ENCODE results near the gene BABAM2. TPM values are rescaled to one million over a fixed set of nuclear protein-coding genes. Genes with fewer than 3 reads are reported as not detected.

BABAM2 gene
- total and polyA plus RNA-seq, 10 of the 15 experiments (the other 5 are each of a cell fraction or from before 2014, with no cell fraction given), result 30.7 to 59.9 (median 44.5) TPM

GRCh38 chr2:28360718-28361293 is 470.3 kb downstream of the BABAM2 start:
- DNase-seq (ENCODE audit: low read depth, low spot score) (no peak), ATAC-seq (no peak), FAIRE-seq (no peak)
- H4K20me1 ChIP-seq (ENCODE audit: control insufficient read depth, insufficient read depth), result no peaks in the 10 kb centered on the region
- POLR2A ChIA-PET, result no interaction called here
- H2AFZ ChIP-seq (ENCODE audit: control insufficient read depth, low read depth, low read length), result no peak overlapping the region
- no peak overlapping the region for H3K4me2 ChIP-seq (ENCODE audit: control insufficient read depth, insufficient read depth)
- no peak overlapping the region for H3K4me3 ChIP-seq
- CTCF ChIA-PET, result no interaction called here
- H3K9ac ChIP-seq (ENCODE audit: control insufficient read depth, insufficient read depth, low read length), result no peak overlapping the region
- no peaks in the 10 kb centered on the region for H3K79me2 ChIP-seq (ENCODE audit: control insufficient read depth, insufficient read depth, low read length)
- WGBS (ENCODE audit: insufficient coverage, insufficient replicate concordance, low lambda C conversion rate, missing lambda C conversion rate), result 77% methylated on average over 12 of the region's 12 CpGs
- intact Hi-C loops (cut with micrococcal nuclease; ENCODE audit: unreplicated experiment), result no loop called here
- TF ChIP-seq POLR2AphosphoS2 (IDR thresholded peaks at IDR 0.05; ENCODE audit: low read depth, low read length) (no peak), MTA2 (IDR thresholded peaks at IDR 0.05; ENCODE audit: low read depth) (no peak)
- no peak overlapping the region for H3K27ac ChIP-seq (ENCODE audit: control insufficient read depth, insufficient read depth)
- peaks cover 11% of the 10 kb centered on the region for H3K4me1 ChIP-seq (ENCODE audit: control insufficient read depth, insufficient read depth, low read length)
- RAD21 ChIA-PET (ENCODE audit: unreplicated experiment), result no interaction called here
- in situ Hi-C loops (cut with MboI), result no loop called here
- H3K27me3 ChIP-seq (replicated peaks in 1 of 2; ENCODE audit: control insufficient read depth in 2 of 2, insufficient read depth in 2 of 2, low read length in 1 of 2), result no peaks in the 10 kb centered on the region
- BruUV-seq (replicated peaks), result no TSS peak
- no peaks in the 10 kb centered on the region for H3K36me3 ChIP-seq (ENCODE audit: control insufficient read depth in 2 of 2, insufficient read depth in 2 of 2, low read length in 1 of 2)
- SMC1A ChIA-PET (ENCODE audit: uncharacterized antibody, unreplicated experiment), result no interaction called here
- no peaks in the 10 kb centered on the region for H3K9me3 ChIP-seq (replicated peaks; ENCODE audit: control insufficient read depth, insufficient read depth, low read length)

- POLR2A ChIA-PET, result no interaction called here
- H3K27me3 ChIP-seq (replicated peaks in 1 of 2; ENCODE audit: control insufficient read depth in 2 of 2, insufficient read depth in 2 of 2, low read length in 1 of 2), result no peaks in the 10 kb centered on the region
- FAIRE-seq (no peak), ATAC-seq (no peak), DNase-seq (ENCODE audit: low read depth, low spot score) (no peak)
- CTCF ChIA-PET, result no interaction called here
- in situ Hi-C loops (cut with MboI) (no loop called here), intact Hi-C loops (cut with micrococcal nuclease; ENCODE audit: unreplicated experiment) (no loop called here)
- no peak overlapping the region for H3K27ac ChIP-seq (ENCODE audit: control insufficient read depth, insufficient read depth)
- SMC1A ChIA-PET (ENCODE audit: uncharacterized antibody, unreplicated experiment), result no interaction called here
- no peak overlapping the region for H3K9ac ChIP-seq (ENCODE audit: control insufficient read depth, insufficient read depth, low read length)
- no peak overlapping the region for H3K4me3 ChIP-seq
- BruUV-seq (replicated peaks), result no TSS peak
- RAD21 ChIA-PET (ENCODE audit: unreplicated experiment), result no interaction called here
- no peaks in the 10 kb centered on the region for H3K36me3 ChIP-seq (ENCODE audit: control insufficient read depth in 2 of 2, insufficient read depth in 2 of 2, low read length in 1 of 2)
- peaks cover 17% of the 10 kb centered on the region for H3K4me1 ChIP-seq (ENCODE audit: control insufficient read depth, insufficient read depth, low read length)
- no peaks in the 10 kb centered on the region for H3K79me2 ChIP-seq (ENCODE audit: control insufficient read depth, insufficient read depth, low read length)
- WGBS (ENCODE audit: insufficient coverage, insufficient replicate concordance, low lambda C conversion rate, missing lambda C conversion rate), result 63% methylated on average over 12 of the region's 12 CpGs
- H2AFZ ChIP-seq (ENCODE audit: control insufficient read depth, low read depth, low read length), result no peak overlapping the region
- no peak overlapping the region for H3K4me2 ChIP-seq (ENCODE audit: control insufficient read depth, insufficient read depth)
- no peaks in the 10 kb centered on the region for H3K9me3 ChIP-seq (replicated peaks; ENCODE audit: control insufficient read depth, insufficient read depth, low read length)
- no peaks in the 10 kb centered on the region for H4K20me1 ChIP-seq (ENCODE audit: control insufficient read depth, insufficient read depth)
- no peak for TF ChIP-seq HDAC6 (IDR thresholded peaks at IDR 0.05; ENCODE audit: unreplicated experiment)
- no peak for TF ChIP-seq CHD1 (IDR thresholded peaks at IDR 0.05; ENCODE audit: low read depth, low read length)
- TF ChIP-seq E4F1 (IDR thresholded peaks at IDR 0.05; ENCODE audit: borderline replicate concordance, partially characterized antibody), result no peak
- TF ChIP-seq KDM1A (IDR thresholded peaks at IDR 0.05; ENCODE audit: borderline replicate concordance), result no peak
- TF ChIP-seq BRCA1 (IDR thresholded peaks at IDR 0.05; ENCODE audit: low read depth, low read length), result no peak
- TF ChIP-seq MLLT1 (IDR thresholded peaks at IDR 0.05), result no peak
- TF ChIP-seq HSF1 (IDR thresholded peaks at IDR 0.05; ENCODE audit: low read depth, low read length), result no peak
- no peak for TF ChIP-seq RUNX3 (IDR thresholded peaks at IDR 0.05; ENCODE audit: low read length)
Measured at GRCh38 chr2:28361991-28362710, 471.6 kb downstream of the BABAM2 start.
